OCI-M1 (cell line): ENCODE measurements around the gene SGCG.
"Not testable (repeated sequence)": the region's sequence is repeated elsewhere in the genome, so short reads cannot be mapped to it uniquely, and the experiment has no call there.

ENCODE experiments used
- DNase-seq: peaks from one replicate; lab custom pipeline; 2025; lab: John Stamatoyannopoulos, UW

SGCG gene

GRCh38 chr13:23212671-23213070 lies 31.9 kb downstream of the SGCG start:
- no peak for DNase-seq

- no peak for DNase-seq
Observed at GRCh38 chr13:23231241-23231640, 50.5 kb downstream of the SGCG start.

GRCh38 chr13:23235994-23236393 lies 55.2 kb downstream of the SGCG start:
- no peak for DNase-seq

- no peak for DNase-seq
Observed at GRCh38 chr13:23243066-23243465, 62.3 kb downstream of the SGCG start.

- not testable (repeated sequence) for DNase-seq
Observed at GRCh38 chr13:23248410-23248809, 67.6 kb downstream of the SGCG start.

- no peak for DNase-seq
Observed at GRCh38 chr13:23254506-23254905, 73.7 kb downstream of the SGCG start.

- DNase-seq = no peak
Observed at GRCh38 chr13:23267571-23267970, 86.8 kb downstream of the SGCG start.

- DNase-seq = no peak
Observed at GRCh38 chr13:23268441-23268840, 87.7 kb downstream of the SGCG start.

GRCh38 chr13:23271331-23271730 lies 90.6 kb downstream of the SGCG start:
- no peak for DNase-seq

- no peak for DNase-seq
Observed at GRCh38 chr13:23273498-23273897, 92.7 kb downstream of the SGCG start.

- peak; percentile 20 for DNase-seq
Observed at GRCh38 chr13:23279321-23279720, 98.5 kb downstream of the SGCG start.

GRCh38 chr13:23288564-23288963 lies 107.8 kb downstream of the SGCG start:
- DNase-seq = no peak

- DNase-seq = no peak
Observed at GRCh38 chr13:23288995-23289394, 108.2 kb downstream of the SGCG start.

- DNase-seq = no peak
Observed at GRCh38 chr13:23289917-23290357, 109.2 kb downstream of the SGCG start.

GRCh38 chr13:23292586-23292985 lies 111.8 kb downstream of the SGCG start:
- DNase-seq = no peak

- not testable (repeated sequence) for DNase-seq
Observed at GRCh38 chr13:23314837-23315236, 134.1 kb downstream of the SGCG start.

GRCh38 chr13:23319883-23320224 lies 139.1 kb downstream of the SGCG start:
- no peak for DNase-seq

- DNase-seq = no peak
Observed at GRCh38 chr13:23320926-23321534, 140.3 kb downstream of the SGCG start.

- no peak for DNase-seq
Observed at GRCh38 chr13:23321535-23322241, 140.9 kb downstream of the SGCG start.

- no peak for DNase-seq
Observed at GRCh38 chr13:23322353-23323336, 141.9 kb downstream of the SGCG start.

GRCh38 chr13:23323946-23324709 lies 143.3 kb downstream of the SGCG start:
- DNase-seq = no peak

- no peak for DNase-seq
Observed at GRCh38 chr13:23325191-23325590, 144.4 kb downstream of the SGCG start.
